Endodermal cell (in vitro differentiated cells): ENCODE data around the gene HIC1. TPM values are rescaled to one million over a fixed set of nuclear protein-coding genes. Genes with fewer than 3 reads are reported as not detected.

Experiments used
- DNase-seq: peaks from one replicate; pipeline ENCODE4 v3.0.0-alpha.2; 2017
- H3K27ac ChIP-seq: 2 replicates; pipeline ENCODE4 v1.5.1; 2013; ENCODE audit warnings: mild to moderate bottlenecking, low read depth, low read length, moderate library complexity
- H3K27me3 ChIP-seq: 2 replicates; pipeline ENCODE4 v1.6.1; 2013; ENCODE audit warnings: mild to moderate bottlenecking, low read length, moderate library complexity; ENCODE audit not compliant: insufficient read depth, control insufficient read depth, poor library complexity, severe bottlenecking
- H3K36me3 ChIP-seq: 2 replicates; pipeline ENCODE4 v1.7.0; 2013; ENCODE audit warnings: mild to moderate bottlenecking, low read length, moderate library complexity; ENCODE audit not compliant: control insufficient read depth, insufficient read depth
- H3K4me1 ChIP-seq: one replicate; pipeline ENCODE4 v1.7.0; 2013; ENCODE audit warnings: low read length; ENCODE audit not compliant: control insufficient read depth, insufficient read depth
- H3K4me3 ChIP-seq: 2 replicates; pipeline ENCODE4 v1.5.1; 2013; ENCODE audit warnings: mild to moderate bottlenecking, low read length, moderate library complexity
- H3K9ac ChIP-seq: 2 replicates; pipeline ENCODE4 v1.6.1; 2013; ENCODE audit warnings: mild to moderate bottlenecking, low read length, moderate library complexity; ENCODE audit not compliant: poor library complexity, severe bottlenecking; ENCODE audit errors: extremely low read depth
- H3K9me3 ChIP-seq: 2 replicates; pipeline ENCODE4 v1.6.1; 2013; ENCODE audit warnings: mild to moderate bottlenecking, low read length, moderate library complexity; ENCODE audit not compliant: control insufficient read depth
- H3K27ac Mint-ChIP-seq: 2 replicates; pipeline ENCODE4 v1.8.0; 2020; ENCODE audit warnings: mixed read lengths
- H3K27me3 Mint-ChIP-seq: 2 replicates; pipeline ENCODE4 v1.8.0; 2021; ENCODE audit warnings: mild to moderate bottlenecking, mixed read lengths; ENCODE audit not compliant: insufficient read depth
- H3K36me3 Mint-ChIP-seq: 2 replicates; pipeline ENCODE4 v1.8.0; 2020; ENCODE audit warnings: low read depth, mixed read lengths
- H3K4me1 Mint-ChIP-seq: 2 replicates; pipeline ENCODE4 v1.8.0; 2020; ENCODE audit warnings: mixed read lengths
- H3K4me3 Mint-ChIP-seq: 2 replicates; pipeline ENCODE4 v1.8.0; 2020; ENCODE audit warnings: mild to moderate bottlenecking, moderate library complexity, mixed read lengths
- H3K9me3 Mint-ChIP-seq: 2 replicates; pipeline ENCODE4 v1.8.0; 2020; ENCODE audit warnings: mild to moderate bottlenecking, mixed read lengths
- CTCF ChIP-seq: fragments of 200-600 bp; sonication (generic); conservative IDR thresholded peaks from 2 replicates; pipeline ENCODE4 v1.5.0; 2021; ENCODE audit warnings: antibody characterized with exemption, mild to moderate bottlenecking
- WGBS, 2 experiments: methylation state at CpG; one replicate each; pipeline versions ENCODE4 v1.1.5 to v1.1.7; 2013; ENCODE audit warnings: missing lambda C conversion rate in 2 of 2, mixed read lengths in 1 of 2; ENCODE audit not compliant: insufficient coverage in 1 of 2, insufficient read length in 1 of 2; 5-methylcytosine and 5-hydroxymethylcytosine counted together
- total RNA-seq, 2 donors: library from RNA; stranded (reverse); fragmentation: NEBNext Ultra II Directional in 1 of 2; extraction: Animal tissue kit (Norgen Biotek cat#: 25700) in 1 of 2; gene quantifications; 2 replicates in 1 of 2; 3 replicates in 1 of 2; pipeline ENCODE4 v1.2.1, GENCODE V29; 2021

Gene HIC1
- total RNA-seq, 2 donors from 2014 or later = 0.13 to 0.57 TPM

GRCh38 chr17:2035541-2036488, 19.1 kb upstream of the HIC1 start:
- Mint-ChIP-seq H3K27ac (no peak overlapping the region), H3K4me1 (peaks cover 6% of the 10 kb centered on the region)

GRCh38 chr17:2037155-2037554, 17.7 kb upstream of the HIC1 start:
- no peak overlapping the region for H3K9ac ChIP-seq
- no peak overlapping the region for H3K4me3 Mint-ChIP-seq
- no peaks in the 10 kb centered on the region for H3K4me1 ChIP-seq
- H3K27me3 Mint-ChIP-seq = no peaks in the 10 kb centered on the region
- H3K27ac Mint-ChIP-seq = no peak overlapping the region
- peaks cover 23% of the 10 kb centered on the region for H3K36me3 ChIP-seq
- DNase-seq = no peak
- peaks cover 28% of the 10 kb centered on the region for H3K36me3 Mint-ChIP-seq
- H3K9me3 ChIP-seq = no peaks in the 10 kb centered on the region
- no peak overlapping the region for H3K27ac ChIP-seq
- H3K27me3 ChIP-seq = no peaks in the 10 kb centered on the region
- TF ChIP-seq CTCF = no peak
- WGBS, 2 experiments = 90 to 94% methylated on average over 8 to 10 of the region's 10 CpGs
- peaks cover 8% of the 10 kb centered on the region for H3K4me1 Mint-ChIP-seq
- H3K9me3 Mint-ChIP-seq = no peaks in the 10 kb centered on the region
- H3K4me3 ChIP-seq = no peak overlapping the region

More at GRCh38 chr17:2035541-2036488, 19.1 kb upstream of the HIC1 start:
- no peaks in the 10 kb centered on the region for H3K9me3 Mint-ChIP-seq
- H3K4me3 Mint-ChIP-seq = no peak overlapping the region
- H3K27me3 ChIP-seq = no peaks in the 10 kb centered on the region
- no peak for TF ChIP-seq CTCF
- no peaks in the 10 kb centered on the region for H3K27me3 Mint-ChIP-seq
- no peak overlapping the region for H3K9ac ChIP-seq
- H3K36me3 Mint-ChIP-seq = peaks cover 28% of the 10 kb centered on the region
- no peak overlapping the region for H3K4me3 ChIP-seq
- 94 to 100% methylated on average over 16 to 29 of the region's 29 CpGs for WGBS, 2 experiments
- peaks cover 20% of the 10 kb centered on the region for H3K36me3 ChIP-seq
- H3K9me3 ChIP-seq = no peaks in the 10 kb centered on the region
- H3K27ac ChIP-seq = no peak overlapping the region
- peaks cover 3% of the 10 kb centered on the region for H3K4me1 ChIP-seq
- no peak for DNase-seq

- no peaks in the 10 kb centered on the region for H3K27me3 ChIP-seq
- H3K4me3 ChIP-seq = no peak overlapping the region
- no peaks in the 10 kb centered on the region for H3K9me3 ChIP-seq
- WGBS, 2 experiments = 92 to 98% methylated on average over 7 of the region's 7 CpGs
- peaks cover 7% of the 10 kb centered on the region for H3K4me1 ChIP-seq
- DNase-seq = no peak
- Mint-ChIP-seq H3K27ac (peak overlapping the region; percentile 44), H3K4me1 (peaks cover 18% of the 10 kb centered on the region), H3K4me3 (peak overlapping the region; percentile 84), H3K27me3 (peaks cover 7% of the 10 kb centered on the region), H3K36me3 (peaks cover 44% of the 10 kb centered on the region), H3K9me3 (no peaks in the 10 kb centered on the region)
- no peak for TF ChIP-seq CTCF
- H3K36me3 ChIP-seq = peaks cover 48% of the 10 kb centered on the region
- H3K9ac ChIP-seq = no peak overlapping the region
- no peak overlapping the region for H3K27ac ChIP-seq
Observed at GRCh38 chr17:2040219-2040827, 14.6 kb upstream of the HIC1 start.
